K562 (cell line): Measurements from ENCODE around the gene BZW2. TPM values are rescaled to one million over a fixed set of nuclear protein-coding genes. Genes with fewer than 3 reads are reported as not detected.

Experiments used
- CBX2 ChIP-seq: fragments of 200-600 bp; sonication (generic); IDR thresholded peaks from one replicate; pipeline ENCODE4 v1.6.1; 2012; ENCODE audit warnings: mild to moderate bottlenecking, low read length, inconsistent platforms; ENCODE audit not compliant: insufficient read depth, poor library complexity, severe bottlenecking
- CEBPB ChIP-seq: fragments of 450-650 bp; IDR thresholded peaks from 2 replicates; pipeline ENCODE4 v1.6.1; 2016; ENCODE audit warnings: missing genetic modification characterization, missing compliant biosample characterization
- CREM ChIP-seq: IDR thresholded peaks from 2 replicates; pipeline ENCODE4 v1.6.1; 2014; ENCODE audit warnings: antibody characterized with exemption, low read depth
- EP400 ChIP-seq: fragments of 450-650 bp; IDR thresholded peaks from 2 replicates; pipeline ENCODE4 v1.6.1; 2017; ENCODE audit warnings: antibody characterized with exemption, mild to moderate bottlenecking, moderate library complexity
- EZH2 ChIP-seq: IDR thresholded peaks from 2 replicates; pipeline ENCODE4 v1.6.1; 2012; ENCODE audit warnings: low read depth, mild to moderate bottlenecking, inconsistent platforms, low read length, borderline replicate concordance
- FOXA3 ChIP-seq, 2 experiments: fragments of 450-650 bp in 1 of 2; sonication (generic) in 1 of 2; formaldehyde crosslinking; IDR thresholded peaks in 1 of 2; conservative IDR thresholded peaks in 1 of 2; 2 replicates each; pipeline versions ENCODE4 v1.4.0 to v1.8.0; 2020 to 2022; ENCODE audit warnings: mild to moderate bottlenecking in 2 of 2, missing genetic modification reagents in 1 of 2
- FOXP1 ChIP-seq: sonication (generic); formaldehyde crosslinking; IDR thresholded peaks from 2 replicates; pipeline ENCODE4 v1.8.0; 2022; ENCODE audit warnings: mild to moderate bottlenecking, missing genetic modification reagents
- HDAC8 ChIP-seq: fragments of 450-650 bp; IDR thresholded peaks from 2 replicates; pipeline ENCODE4 v1.6.1; 2016; ENCODE audit warnings: mild to moderate bottlenecking, missing genetic modification characterization, moderate library complexity, missing compliant biosample characterization
- MNT ChIP-seq, 2 experiments: fragments of 450-650 bp; conservative IDR thresholded peaks; 2 replicates each; pipeline ENCODE4 v1.6.1; 2017; ENCODE audit warnings: mild to moderate bottlenecking in 2 of 2, moderate library complexity in 2 of 2
- PHF21A ChIP-seq: fragments of 450-650 bp; IDR thresholded peaks from 2 replicates; pipeline ENCODE4 v1.6.1; 2017; ENCODE audit warnings: low read depth, borderline replicate concordance
- POLR2A ChIP-seq: fragments of 450-650 bp; conservative IDR thresholded peaks from 2 replicates; pipeline ENCODE4 v1.6.1; 2016
- POU5F1 ChIP-seq: fragments of 150-350 bp; IDR thresholded peaks from 2 replicates; pipeline ENCODE4 v1.6.1; 2014; ENCODE audit warnings: borderline replicate concordance, low read length, low read depth, mild to moderate bottlenecking; ENCODE audit not compliant: partially characterized antibody
- SAFB ChIP-seq: fragments of 200-400 bp; formaldehyde crosslinking; IDR thresholded peaks from 2 replicates; pipeline ENCODE4 v1.6.1; 2017; ENCODE audit warnings: low read depth, low read length, borderline replicate concordance
- SMARCE1 ChIP-seq: fragments of 450-650 bp; IDR thresholded peaks from 2 replicates; pipeline ENCODE4 v1.7.1; 2016; ENCODE audit warnings: mild to moderate bottlenecking
- TCF7 ChIP-seq: sonication (generic); IDR thresholded peaks from 2 replicates; pipeline ENCODE4 v1.6.1; 2016; ENCODE audit warnings: antibody characterized with exemption, borderline replicate concordance
- TEAD1 ChIP-seq, 2 experiments: fragments of 450-650 bp in 1 of 2; sonication (generic) in 1 of 2; formaldehyde crosslinking; IDR thresholded peaks; 2 replicates each; pipeline versions ENCODE4 v1.4.0 to v1.8.0; 2020 to 2022; ENCODE audit warnings: mild to moderate bottlenecking in 2 of 2, missing genetic modification reagents in 1 of 2
- ZNF121 ChIP-seq: sonication (generic); formaldehyde crosslinking; conservative IDR thresholded peaks from 2 replicates; pipeline ENCODE4 v1.8.0; 2022; ENCODE audit warnings: missing genetic modification reagents
- ZNF764 ChIP-seq: fragments of 250-450 bp; sonication (Bioruptor Pico); IDR thresholded peaks from 2 replicates; pipeline ENCODE4 v1.4.0; 2020; ENCODE audit warnings: low read depth, mild to moderate bottlenecking, moderate library complexity
- polyA plus RNA-seq, 8 experiments: library from polyadenylated mRNA; depleted of rRNA in 4 of 8; stranded (reverse) in 5 of 8; unstranded in 3 of 8; fragments of >200 nt; fragmentation: Nextera tagmentation in 2 of 8; fragmentation: Illumina TruSeq in 1 of 8; extraction: Ambion mirVana in 2 of 8; extraction: Trizol in 1 of 8; gene quantifications; 2 replicates each; pipeline versions ENCODE4 v1.2.1 to v1.2.3, GENCODE V29; 2011 to 2014; ENCODE audit warnings: inconsistent platforms in 1 of 8, missing spikeins in 1 of 8
- total RNA-seq, 7 experiments: library from RNA; depleted of rRNA in 6 of 7; stranded (reverse); fragments of >200 nt in 6 of 7; fragmentation: Illumina TruSeq in 2 of 7; extraction: Trizol in 2 of 7; gene quantifications; 2 replicates each; pipeline versions ENCODE4 v1.2.1 to v1.2.3, GENCODE V29; 2011 to 2021; ENCODE audit warnings: low replicate concordance in 1 of 7
- TF ChIP-seq, protein P1 (sequence below): fragments of 200-800 bp; sonication (Bioruptor generic); IDR thresholded peaks from 2 replicates; pipeline ENCODE4 v1.6.1; 2017; ENCODE audit warnings: missing genetic modification characterization, missing compliant biosample characterization
- TF ChIP-seq, protein P2 (sequence below), 2 experiments: fragments of 450-650 bp; IDR thresholded peaks; 2 replicates each; pipeline ENCODE4 v1.6.1; 2018; ENCODE audit warnings: mild to moderate bottlenecking in 2 of 2, low read depth in 1 of 2; ENCODE audit not compliant: partially characterized antibody in 2 of 2

The BZW2 gene
- total and polyA plus RNA-seq, 9 of the 15 experiments (the other 6 are each of a cell fraction or from before 2014, with no cell fraction given), result 140 to 316 (median 173) TPM

GRCh38 chr7:16644636-16645592 lies 1.1 kb upstream of the BZW2 start (continued):
- TF ChIP-seq, protein P1, sequence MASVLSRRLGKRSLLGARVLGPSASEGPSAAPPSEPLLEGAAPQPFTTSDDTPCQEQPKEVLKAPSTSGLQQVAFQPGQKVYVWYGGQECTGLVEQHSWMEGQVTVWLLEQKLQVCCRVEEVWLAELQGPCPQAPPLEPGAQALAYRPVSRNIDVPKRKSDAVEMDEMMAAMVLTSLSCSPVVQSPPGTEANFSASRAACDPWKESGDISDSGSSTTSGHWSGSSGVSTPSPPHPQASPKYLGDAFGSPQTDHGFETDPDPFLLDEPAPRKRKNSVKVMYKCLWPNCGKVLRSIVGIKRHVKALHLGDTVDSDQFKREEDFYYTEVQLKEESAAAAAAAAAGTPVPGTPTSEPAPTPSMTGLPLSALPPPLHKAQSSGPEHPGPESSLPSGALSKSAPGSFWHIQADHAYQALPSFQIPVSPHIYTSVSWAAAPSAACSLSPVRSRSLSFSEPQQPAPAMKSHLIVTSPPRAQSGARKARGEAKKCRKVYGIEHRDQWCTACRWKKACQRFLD, result no peak
- no peak for TF ChIP-seq POU5F1
- no peak for TF ChIP-seq FOXA3 (CRISPR knock-in tag; conservative IDR thresholded peaks at IDR 0.05 in 1 of 2, IDR thresholded peaks at IDR 0.05 in 1 of 2)
- 0 out of 2 replicates have a peak, but pooled peaks have one; percentile 58 for TF ChIP-seq FOXP1 (CRISPR knock-in tag)
- no peak for TF ChIP-seq PHF21A
- TF ChIP-seq EP400, result peak; percentile 83
- TF ChIP-seq MNT (conservative IDR thresholded peaks at IDR 0.05), result peak; percentile 79 to 90
- TF ChIP-seq ZNF764, result no peak
- no peak for TF ChIP-seq TCF7
- TF ChIP-seq TEAD1 (CRISPR knock-in tag; IDR thresholded peaks at IDR 0.05), result no peak
- peak; percentile 48 for TF ChIP-seq POLR2A
- no peak for TF ChIP-seq EZH2
- TF ChIP-seq, protein P2, sequence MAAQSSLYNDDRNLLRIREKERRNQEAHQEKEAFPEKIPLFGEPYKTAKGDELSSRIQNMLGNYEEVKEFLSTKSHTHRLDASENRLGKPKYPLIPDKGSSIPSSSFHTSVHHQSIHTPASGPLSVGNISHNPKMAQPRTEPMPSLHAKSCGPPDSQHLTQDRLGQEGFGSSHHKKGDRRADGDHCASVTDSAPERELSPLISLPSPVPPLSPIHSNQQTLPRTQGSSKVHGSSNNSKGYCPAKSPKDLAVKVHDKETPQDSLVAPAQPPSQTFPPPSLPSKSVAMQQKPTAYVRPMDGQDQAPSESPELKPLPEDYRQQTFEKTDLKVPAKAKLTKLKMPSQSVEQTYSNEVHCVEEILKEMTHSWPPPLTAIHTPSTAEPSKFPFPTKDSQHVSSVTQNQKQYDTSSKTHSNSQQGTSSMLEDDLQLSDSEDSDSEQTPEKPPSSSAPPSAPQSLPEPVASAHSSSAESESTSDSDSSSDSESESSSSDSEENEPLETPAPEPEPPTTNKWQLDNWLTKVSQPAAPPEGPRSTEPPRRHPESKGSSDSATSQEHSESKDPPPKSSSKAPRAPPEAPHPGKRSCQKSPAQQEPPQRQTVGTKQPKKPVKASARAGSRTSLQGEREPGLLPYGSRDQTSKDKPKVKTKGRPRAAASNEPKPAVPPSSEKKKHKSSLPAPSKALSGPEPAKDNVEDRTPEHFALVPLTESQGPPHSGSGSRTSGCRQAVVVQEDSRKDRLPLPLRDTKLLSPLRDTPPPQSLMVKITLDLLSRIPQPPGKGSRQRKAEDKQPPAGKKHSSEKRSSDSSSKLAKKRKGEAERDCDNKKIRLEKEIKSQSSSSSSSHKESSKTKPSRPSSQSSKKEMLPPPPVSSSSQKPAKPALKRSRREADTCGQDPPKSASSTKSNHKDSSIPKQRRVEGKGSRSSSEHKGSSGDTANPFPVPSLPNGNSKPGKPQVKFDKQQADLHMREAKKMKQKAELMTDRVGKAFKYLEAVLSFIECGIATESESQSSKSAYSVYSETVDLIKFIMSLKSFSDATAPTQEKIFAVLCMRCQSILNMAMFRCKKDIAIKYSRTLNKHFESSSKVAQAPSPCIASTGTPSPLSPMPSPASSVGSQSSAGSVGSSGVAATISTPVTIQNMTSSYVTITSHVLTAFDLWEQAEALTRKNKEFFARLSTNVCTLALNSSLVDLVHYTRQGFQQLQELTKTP (IDR thresholded peaks at IDR 0.05; ENCODE audit: low read depth in 1 of 2, partially characterized antibody in 2 of 2), result peak in 1 of 2 experiments; percentile 63
- TF ChIP-seq SAFB, result peak; percentile 64; the same call in 1 of the 2 replicates
- no peak for TF ChIP-seq ZNF121 (CRISPR knock-in tag)
- TF ChIP-seq SMARCE1, result no peak
- TF ChIP-seq CBX2, result no peak
- peak; percentile 66 for TF ChIP-seq CREM
- no peak for TF ChIP-seq CEBPB (tag)
- no peak for TF ChIP-seq HDAC8
